HG02943 (cell line): ENCODE data around the gene SLC25A42.
"Not testable (repeated sequence)": the region's sequence is repeated elsewhere in the genome, so short reads cannot be mapped to it uniquely, and the experiment has no call there.

ENCODE experiments used
- ATAC-seq: cut with Tn5 transposase; IDR thresholded peaks from one replicate; pipeline ENCODE4 v1.9.1; 2021; ENCODE audit warnings: mild to moderate bottlenecking, low read depth, moderate library complexity; ENCODE audit not compliant: unreplicated experiment

Gene SLC25A42

GRCh38 chr19:19063183-19064097 is at the start of gene SLC25A42:
TSS of gene SLC25A42 (plus strand) at chr19:19063994. CDS start at chr19:19096125, 32,131 bp downstream.
- peak; percentile 90 for ATAC-seq

GRCh38 chr19:19021115-19021514 is 42.7 kb upstream of the SLC25A42 start:
- no peak for ATAC-seq

DNA sequence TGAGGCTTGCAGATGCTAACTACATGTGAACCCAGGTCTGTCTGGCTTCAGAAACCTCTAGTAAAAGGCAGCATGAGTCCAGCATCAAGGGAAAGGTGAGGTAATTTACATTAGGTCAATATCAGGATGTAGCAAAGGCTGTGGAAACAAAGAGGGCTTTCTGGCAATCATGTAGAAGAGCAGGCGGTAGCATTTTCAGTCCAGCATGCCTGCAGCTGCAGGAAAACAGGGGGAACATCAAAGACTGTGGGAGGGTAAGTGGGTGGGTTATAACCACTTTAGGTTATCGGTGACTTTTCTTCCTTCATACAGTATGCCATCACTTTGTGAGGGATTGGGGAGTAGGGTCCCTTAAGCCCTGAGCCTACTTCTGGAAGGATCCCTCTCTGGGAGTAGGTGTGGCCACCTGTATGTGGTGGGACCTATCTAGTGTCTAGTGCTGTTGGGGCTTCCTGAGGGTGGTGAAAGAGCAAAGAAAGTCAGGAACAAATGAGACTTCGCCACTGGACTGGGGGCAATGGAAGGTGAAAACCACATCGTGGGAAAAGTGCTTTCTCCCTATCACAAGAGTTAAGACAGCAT is 41.3 kb upstream of the SLC25A42 start:
- ATAC-seq: no peak

DNA sequence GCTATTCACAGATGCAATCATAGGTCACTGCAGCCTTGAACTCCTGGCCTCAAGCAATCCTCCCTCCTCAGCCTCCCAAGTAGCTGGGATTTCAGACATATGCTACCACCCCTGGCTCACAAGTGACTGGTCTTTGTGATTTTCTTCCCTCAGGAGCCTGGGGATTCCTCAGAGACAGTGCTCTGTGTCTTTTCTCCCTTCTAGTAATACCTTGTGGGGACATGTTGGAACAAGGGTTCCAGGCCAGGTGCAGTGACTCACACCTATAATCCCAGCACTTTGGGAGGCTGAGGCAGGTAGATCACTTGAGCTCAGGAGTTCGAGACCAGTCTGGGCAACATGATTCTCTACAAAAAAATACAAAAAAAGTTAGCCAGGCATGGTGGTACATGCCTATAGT is 40.4 kb upstream of the SLC25A42 start:
- ATAC-seq: not testable (repeated sequence)

DNA sequence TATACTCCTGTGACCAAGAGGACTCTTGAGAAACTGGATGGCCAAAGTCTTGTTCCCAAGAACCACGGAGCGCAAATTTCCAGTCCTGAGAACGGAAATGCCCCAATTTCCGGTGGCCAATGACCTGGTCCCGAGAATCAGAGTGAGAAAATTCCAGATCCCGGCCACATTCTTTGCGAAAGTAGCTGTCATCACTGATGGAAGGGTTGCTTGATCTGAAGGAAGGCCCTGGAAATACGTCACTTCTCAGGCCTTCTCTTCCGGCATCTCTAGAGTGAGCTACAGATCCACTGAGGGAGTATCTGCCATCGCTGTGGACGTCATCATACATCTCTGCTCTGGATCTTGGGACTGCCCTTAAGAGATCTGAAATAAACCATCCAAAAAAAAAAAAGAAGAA is 37.9 kb upstream of the SLC25A42 start:
- ATAC-seq: no peak

GRCh38 chr19:19026299-19026971 is 37.4 kb upstream of the SLC25A42 start:
- ATAC-seq: no peak

GRCh38 chr19:19027228-19027627 is 36.6 kb upstream of the SLC25A42 start:
- ATAC-seq: no peak

- no peak for ATAC-seq
Measured at GRCh38 chr19:19028526-19028925, 35.3 kb upstream of the SLC25A42 start.

DNA sequence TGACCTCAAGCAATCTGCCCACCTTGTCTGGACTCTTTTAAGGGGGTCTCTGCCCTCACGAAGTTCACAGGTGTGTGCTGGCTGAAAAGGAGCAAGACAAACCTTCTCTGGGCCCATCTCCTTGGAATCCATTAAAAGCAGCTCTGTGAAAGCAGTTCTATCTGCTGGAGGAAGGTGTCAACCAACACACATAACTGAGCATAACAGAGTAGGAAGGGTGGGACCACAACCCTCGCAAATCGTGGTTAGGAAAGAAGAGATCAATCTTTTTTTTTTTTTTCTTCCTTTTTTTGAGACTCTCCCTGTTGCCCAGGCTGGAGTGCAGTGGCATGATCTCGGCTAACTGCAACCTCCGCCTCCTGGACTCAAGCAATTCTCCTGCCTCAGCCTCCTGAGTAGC is 31.9 kb upstream of the SLC25A42 start:
- no peak for ATAC-seq

DNA sequence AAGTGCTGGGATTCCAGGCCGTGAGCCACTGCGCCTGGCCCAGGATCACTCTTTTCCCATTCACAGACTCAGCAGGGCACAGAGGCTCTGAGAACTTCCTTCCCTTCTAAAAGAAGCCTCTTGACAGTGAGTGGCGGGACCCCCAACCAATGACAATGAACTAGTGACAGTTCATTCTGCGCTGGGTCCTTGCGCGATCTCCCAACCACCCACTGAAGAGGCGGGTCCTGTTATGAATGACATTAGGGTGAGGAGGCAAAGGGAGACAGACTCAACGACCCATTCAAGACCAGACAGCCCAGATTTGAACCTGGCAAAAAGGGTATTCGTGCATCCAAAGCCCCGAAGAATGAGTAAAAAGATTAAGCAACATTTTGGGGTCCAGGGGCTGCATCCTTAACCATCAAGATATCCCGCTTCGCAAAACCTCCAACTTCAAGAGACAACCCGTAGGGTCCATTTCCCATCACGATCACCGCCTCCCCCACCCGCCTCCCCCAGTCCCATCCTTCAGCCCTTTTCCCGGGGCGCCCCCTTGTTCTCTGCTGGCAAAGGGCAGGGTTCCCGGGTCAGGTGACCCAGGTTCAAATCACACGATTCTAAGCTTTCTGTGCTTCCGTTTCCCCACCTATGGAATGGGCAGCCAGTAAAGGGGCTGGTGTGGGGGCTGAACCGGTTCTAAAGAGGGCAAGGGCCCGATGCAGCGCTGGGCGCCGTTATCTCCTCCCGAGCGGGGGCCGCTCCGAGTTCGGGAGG is 31.2 kb upstream of the SLC25A42 start:
- peak; percentile 10 for ATAC-seq

DNA sequence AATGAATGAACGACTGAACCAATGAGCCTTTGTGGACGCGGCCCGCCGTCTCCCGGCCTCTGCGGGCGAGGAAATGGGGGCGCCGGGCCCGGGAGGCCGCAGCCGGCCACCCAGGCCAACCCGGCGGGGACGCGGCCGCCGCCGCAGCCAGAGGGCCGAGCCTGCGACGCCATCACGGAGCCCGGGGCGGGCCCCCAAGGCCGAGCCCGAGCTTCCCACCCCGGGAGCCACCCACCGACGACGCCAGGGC is 30.7 kb upstream of the SLC25A42 start:
- ATAC-seq: peak; percentile 6

GRCh38 chr19:19033426-19034203 is 30.2 kb upstream of the SLC25A42 start, which contains the start of the genes ARMC6 and SUGP2:
TSS of gene ARMC6 (plus strand) at chr19:19033603. CDS start at chr19:19034210, 607 bp downstream.
TSS of gene SUGP2 (minus strand) at chr19:19033517. CDS start at chr19:19031071, 2,446 bp downstream.
- ATAC-seq: peak; percentile 58

DNA sequence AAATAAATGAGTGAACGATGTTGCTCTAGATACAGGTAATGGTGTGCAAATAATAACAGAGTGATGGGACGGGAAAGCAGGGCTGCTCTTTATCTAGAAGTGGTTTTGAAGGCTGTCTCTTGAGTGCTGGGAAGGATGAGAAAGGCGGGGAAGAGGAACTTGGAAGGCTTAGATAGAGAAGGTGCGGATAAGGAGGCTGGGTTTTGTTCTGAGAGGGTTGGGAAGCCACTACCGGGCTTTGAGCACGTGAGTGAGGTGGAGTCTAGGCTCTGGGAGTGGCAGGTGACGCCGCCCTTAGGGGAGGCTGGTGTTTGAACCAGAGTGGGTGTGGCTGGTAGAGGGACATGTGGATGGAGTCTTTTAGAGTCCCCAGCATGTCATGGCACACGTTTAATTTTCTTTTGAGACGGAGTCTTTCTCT is 29.6 kb upstream of the SLC25A42 start:
- peak; percentile 42 for ATAC-seq

DNA sequence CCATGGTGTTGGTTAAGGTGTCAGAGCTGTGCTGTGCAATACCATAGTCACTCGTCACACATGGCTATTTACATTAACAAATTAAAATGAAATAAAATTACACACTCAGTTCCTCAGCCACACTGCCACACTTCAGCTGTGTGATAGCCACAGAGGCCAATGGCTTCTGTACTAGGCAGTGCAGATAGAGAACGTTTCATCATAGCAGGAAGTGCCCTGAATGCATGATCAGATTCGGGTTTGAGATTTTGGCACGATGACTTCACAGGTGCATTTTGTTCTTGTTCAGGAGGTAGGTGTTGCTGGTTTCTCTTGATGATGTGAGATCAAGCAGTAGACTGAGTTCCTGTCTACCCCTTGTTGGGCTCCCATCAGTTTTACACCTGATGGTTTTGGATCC is 23.9 kb upstream of the SLC25A42 start:
- ATAC-seq: no peak

DNA sequence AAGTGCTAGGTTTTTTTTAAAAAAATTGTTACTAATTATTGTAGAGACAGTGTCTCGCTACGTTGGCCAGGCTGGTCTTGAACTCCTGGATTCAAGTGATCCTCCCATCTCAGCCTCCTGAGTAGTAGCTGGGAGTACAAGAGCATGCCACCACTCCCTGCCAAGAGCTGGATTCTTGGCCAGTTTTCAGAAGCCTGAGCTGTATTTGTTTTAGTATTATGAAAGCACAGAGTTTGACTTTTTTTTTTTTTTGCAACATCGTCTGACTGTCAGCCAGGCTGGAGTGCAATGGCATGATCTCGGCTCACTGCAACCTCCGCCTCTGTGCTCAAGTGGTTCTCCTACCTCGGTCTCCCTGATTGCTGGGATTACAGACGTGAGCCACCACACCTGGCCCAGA is 23.4 kb upstream of the SLC25A42 start:
- ATAC-seq: no peak

- ATAC-seq: no peak
Measured at GRCh38 chr19:19042732-19043280, 21.0 kb upstream of the SLC25A42 start.

- ATAC-seq: no peak
Measured at GRCh38 chr19:19043481-19043880, 20.3 kb upstream of the SLC25A42 start.

GRCh38 chr19:19043881-19044280 is 19.9 kb upstream of the SLC25A42 start:
- no peak for ATAC-seq

DNA sequence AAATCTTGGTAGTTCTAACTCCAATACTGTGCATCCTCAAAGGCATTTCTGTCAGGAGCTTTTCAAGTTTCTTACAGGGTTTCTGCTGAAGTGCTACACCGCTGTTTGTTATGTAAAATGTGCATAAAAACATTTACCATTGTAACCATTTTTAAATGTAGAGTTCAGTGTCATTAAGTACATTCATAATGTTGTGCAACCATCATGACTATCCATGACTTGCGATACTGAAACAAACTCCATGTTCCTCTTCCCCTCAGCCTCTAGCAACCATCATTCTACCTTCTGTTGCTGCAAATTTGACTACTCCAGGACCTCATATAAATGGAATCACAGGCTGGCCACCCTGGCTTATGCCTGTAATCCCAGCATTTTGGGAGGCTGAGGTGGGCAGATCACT is 14.4 kb upstream of the SLC25A42 start:
- no peak for ATAC-seq

DNA sequence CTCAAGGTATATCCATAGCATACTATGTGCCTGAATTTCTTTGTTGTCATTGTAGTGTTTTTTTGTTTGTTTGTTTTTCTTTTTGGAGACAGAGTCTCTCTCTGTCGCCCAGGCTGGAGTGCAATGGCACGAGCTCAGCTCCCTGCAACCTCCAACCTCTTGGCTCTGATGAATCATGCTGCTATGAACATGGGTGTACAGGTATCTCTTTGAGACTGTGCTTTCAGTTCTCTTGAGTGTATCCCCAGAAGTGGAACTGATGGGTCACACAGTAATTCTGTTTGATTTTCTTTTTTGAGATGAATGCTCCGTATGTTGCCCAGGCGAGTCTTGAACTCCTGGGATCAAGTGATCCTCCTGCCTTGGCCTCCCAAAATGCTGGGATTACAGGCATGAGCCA is 13.7 kb upstream of the SLC25A42 start:
- ATAC-seq: no peak
